Spleen (tissue), 11 donors: ENCODE measurements around the gene DDX39A. TPM values are rescaled to one million over a fixed set of nuclear protein-coding genes. Genes with fewer than 3 reads are reported as not detected.
"Not testable (repeated sequence)": the region's sequence is repeated elsewhere in the genome, so short reads cannot be mapped to it uniquely, and the experiment has no call there.

Experiments
- DNase-seq: peaks from one replicate; pipeline ENCODE4 v3.0.0-alpha.2; 2020
- H3K27ac ChIP-seq, 8 donors: fragments of 200-600 bp; sonication (generic) in 7 of 8; 1 replicate in 4 of 8; 2 replicates in 4 of 8; pipeline versions ENCODE4 v1.5.0 to v1.8.0; 2016 to 2021; ENCODE audit warnings: inconsistent platforms in 4 of 8, mild to moderate bottlenecking in 4 of 8, moderate library complexity in 1 of 8
- H3K27me3 ChIP-seq, 7 donors: fragments of 200-600 bp; sonication (generic) in 6 of 7; replicated peaks in 1 of 7; 1 replicate in 4 of 7; 2 replicates in 3 of 7; pipeline versions ENCODE4 v1.5.0 to v1.8.0; 2016 to 2021; ENCODE audit warnings: inconsistent platforms in 3 of 7, mild to moderate bottlenecking in 1 of 7
- H3K36me3 ChIP-seq, 6 donors: fragments of 200-600 bp; sonication (generic) in 5 of 6; 1 replicate in 4 of 6; 2 replicates in 2 of 6; pipeline versions ENCODE4 v1.5.0 to v1.8.0; 2016 to 2021; ENCODE audit warnings: inconsistent platforms in 2 of 6
- H3K4me1 ChIP-seq, 6 donors: fragments of 200-600 bp; sonication (generic) in 5 of 6; 1 replicate in 3 of 6; 2 replicates in 3 of 6; pipeline versions ENCODE4 v1.5.0 to v1.8.0; 2016 to 2021; ENCODE audit warnings: inconsistent platforms in 3 of 6
- H3K4me3 ChIP-seq, 8 donors: fragments of 200-600 bp; sonication (generic) in 7 of 8; 1 replicate in 4 of 8; 2 replicates in 4 of 8; pipeline versions ENCODE4 v1.5.0 to v1.8.0; 2016 to 2021; ENCODE audit warnings: inconsistent platforms in 4 of 8, mild to moderate bottlenecking in 4 of 8, moderate library complexity in 2 of 8
- H3K9me3 ChIP-seq, 8 donors: fragments of 200-600 bp; sonication (generic) in 7 of 8; 1 replicate in 4 of 8; 2 replicates in 4 of 8; pipeline versions ENCODE4 v1.5.0 to v1.8.0; 2016 to 2021; ENCODE audit warnings: inconsistent platforms in 4 of 8
- POLR2A ChIP-seq, 3 donors: fragments of 450-650 bp; IDR thresholded peaks; one replicate each; pipeline ENCODE4 v1.5.1; 2017; ENCODE audit warnings: antibody characterized with exemption in 3 of 3, mild to moderate bottlenecking in 1 of 3
- POLR2AphosphoS5 ChIP-seq, 3 donors: sonication (generic); formaldehyde crosslinking; IDR thresholded peaks; one replicate each; pipeline ENCODE4 v1.5.1; 2017; ENCODE audit warnings: antibody characterized with exemption in 3 of 3
- WGBS, 5 donors: extraction: QIAGEN DNeasy Blood & Tissue Kit in 3 of 5; methylation state at CpG; one replicate each; pipeline versions ENCODE4 v1.1.5 to v1.1.7; 2013 to 2018; 5-methylcytosine and 5-hydroxymethylcytosine counted together
- intact Hi-C: fragments of 100-400 bp; cut with DNase I; formaldehyde crosslinking; loops from one replicate; pipeline ENCODE4 v1.15.0; 2023; ENCODE audit warnings: low total_unique reads
- polyA plus RNA-seq, 3 donors: library from polyadenylated mRNA; stranded (reverse); fragments of 200-250 nt; gene quantifications; one replicate each; pipeline ENCODE4 v1.2.1, GENCODE V29; 2013
- total RNA-seq, 7 donors: library from RNA; depleted of rRNA in 3 of 7; stranded (reverse); fragments of >200 nt in 3 of 7; fragmentation: NEBNext Ultra II Directional in 4 of 7; extraction: Animal tissue kit (Norgen Biotek cat#: 25700) in 4 of 7; gene quantifications; one replicate each; pipeline versions ENCODE4 v1.1.0 to v1.2.1, GENCODE V29; 2016 to 2021
- TF ChIP-seq, protein P1 (sequence below), 11 experiments: fragments of 200-600 bp in 7 of 11; fragments of 450-650 bp in 4 of 11; sonication (generic) in 4 of 11; IDR thresholded peaks in 8 of 11; conservative IDR thresholded peaks in 3 of 11; 1 replicate in 7 of 11; 2 replicates in 4 of 11; pipeline versions ENCODE4 v1.4.0 to v1.8.0; 2016 to 2021; ENCODE audit warnings: antibody characterized with exemption in 11 of 11, inconsistent platforms in 4 of 11, mild to moderate bottlenecking in 1 of 11
- donor health status: healthy with polysubstance abuse.
- donor health status: DM: no; HTN: no; CAD: no; lungs with moderate emphysema.
- donor health status: DM: no; HTN: no; CAD: no.
- donor health status: Bipolar disorder and iron deficiency.
- donor health status: healthy.
- donor health status: DM: no; HTN: no; CAD: no.
- donor health status: DM: yes; HTN: yes; CAD: no.

Gene DDX39A
- total and polyA plus RNA-seq, 10 donors, result 81.8 to 267 (median 138) TPM

GRCh38 chr19:14369399-14370168 lies 49.6 kb downstream of the DDX39A start:
- WGBS, 5 donors, result 15 to 25% (median 19%) methylated on average over 19 of the region's 19 CpGs
- peaks cover 73 to 100% (median 93%) of the 10 kb centered on the region in 6 donors for H3K4me1 ChIP-seq
- H3K4me3 ChIP-seq, result peak overlapping the region in 5 of 8 donors; percentile 10 to 43 (median 19)
- no peak for DNase-seq
- no peaks in the 10 kb centered on the region for H3K36me3 ChIP-seq
- TF ChIP-seq POLR2AphosphoS5 (IDR thresholded peaks at IDR 0.05), result peak; percentile 54 to 62 (median 58)
- TF ChIP-seq, protein P1, sequence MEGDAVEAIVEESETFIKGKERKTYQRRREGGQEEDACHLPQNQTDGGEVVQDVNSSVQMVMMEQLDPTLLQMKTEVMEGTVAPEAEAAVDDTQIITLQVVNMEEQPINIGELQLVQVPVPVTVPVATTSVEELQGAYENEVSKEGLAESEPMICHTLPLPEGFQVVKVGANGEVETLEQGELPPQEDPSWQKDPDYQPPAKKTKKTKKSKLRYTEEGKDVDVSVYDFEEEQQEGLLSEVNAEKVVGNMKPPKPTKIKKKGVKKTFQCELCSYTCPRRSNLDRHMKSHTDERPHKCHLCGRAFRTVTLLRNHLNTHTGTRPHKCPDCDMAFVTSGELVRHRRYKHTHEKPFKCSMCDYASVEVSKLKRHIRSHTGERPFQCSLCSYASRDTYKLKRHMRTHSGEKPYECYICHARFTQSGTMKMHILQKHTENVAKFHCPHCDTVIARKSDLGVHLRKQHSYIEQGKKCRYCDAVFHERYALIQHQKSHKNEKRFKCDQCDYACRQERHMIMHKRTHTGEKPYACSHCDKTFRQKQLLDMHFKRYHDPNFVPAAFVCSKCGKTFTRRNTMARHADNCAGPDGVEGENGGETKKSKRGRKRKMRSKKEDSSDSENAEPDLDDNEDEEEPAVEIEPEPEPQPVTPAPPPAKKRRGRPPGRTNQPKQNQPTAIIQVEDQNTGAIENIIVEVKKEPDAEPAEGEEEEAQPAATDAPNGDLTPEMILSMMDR (IDR thresholded peaks at IDR 0.05 in 8 of 11, conservative IDR thresholded peaks at IDR 0.05 in 3 of 11), result no peak
- H3K27me3 ChIP-seq, result no peaks in the 10 kb centered on the region
- H3K9me3 ChIP-seq, result no peaks in the 10 kb centered on the region
- H3K27ac ChIP-seq, result peak overlapping the region; percentile 91 to 98 (median 94)
- intact Hi-C loops, result no loop called here

DNA sequence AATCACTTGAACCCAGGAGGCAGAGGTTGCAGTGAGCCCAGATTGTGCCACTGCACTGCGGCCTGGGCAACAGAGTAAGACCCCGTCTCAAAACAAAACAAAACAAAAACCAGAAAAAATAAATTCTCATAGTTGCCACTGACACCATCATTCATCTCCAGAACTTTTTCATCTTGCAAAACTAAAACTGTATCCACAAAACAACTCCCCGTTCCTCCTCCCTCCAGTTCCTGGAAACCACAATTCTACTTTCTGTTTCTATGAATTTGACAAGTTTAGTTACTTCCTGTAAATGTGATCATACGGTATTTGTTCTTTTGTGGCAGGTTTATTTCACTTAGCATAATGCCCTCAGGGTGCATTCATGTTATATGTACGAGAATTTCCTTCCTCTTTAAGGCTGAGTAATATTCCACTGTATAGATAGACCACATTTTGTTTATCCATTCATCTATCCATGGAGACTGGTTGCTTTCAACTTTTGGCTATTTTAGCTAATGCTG lies 51.1 kb downstream of the DDX39A start:
- peak overlapping the region; percentile 91 to 98 (median 94) for H3K27ac ChIP-seq
- WGBS, 5 donors, result 11 to 25% (median 20%) methylated on average over 5 of the region's 5 CpGs
- peak overlapping the region in 1 of 8 donors; percentile 17 for H3K4me3 ChIP-seq
- peaks cover 71 to 100% (median 93%) of the 10 kb centered on the region in 6 donors for H3K4me1 ChIP-seq
- H3K36me3 ChIP-seq, result no peaks in the 10 kb centered on the region
- H3K27me3 ChIP-seq, result no peaks in the 10 kb centered on the region
- H3K9me3 ChIP-seq, result no peaks in the 10 kb centered on the region
- no peak for DNase-seq
- intact Hi-C loops, result no loop called here
- TF ChIP-seq POLR2AphosphoS5 (IDR thresholded peaks at IDR 0.05) (peak in 1 of 3 donors; percentile 27), POLR2A (IDR thresholded peaks at IDR 0.05) (no peak)
- TF ChIP-seq, protein P1 (IDR thresholded peaks at IDR 0.05 in 8 of 11, conservative IDR thresholded peaks at IDR 0.05 in 3 of 11), result no peak

DNA sequence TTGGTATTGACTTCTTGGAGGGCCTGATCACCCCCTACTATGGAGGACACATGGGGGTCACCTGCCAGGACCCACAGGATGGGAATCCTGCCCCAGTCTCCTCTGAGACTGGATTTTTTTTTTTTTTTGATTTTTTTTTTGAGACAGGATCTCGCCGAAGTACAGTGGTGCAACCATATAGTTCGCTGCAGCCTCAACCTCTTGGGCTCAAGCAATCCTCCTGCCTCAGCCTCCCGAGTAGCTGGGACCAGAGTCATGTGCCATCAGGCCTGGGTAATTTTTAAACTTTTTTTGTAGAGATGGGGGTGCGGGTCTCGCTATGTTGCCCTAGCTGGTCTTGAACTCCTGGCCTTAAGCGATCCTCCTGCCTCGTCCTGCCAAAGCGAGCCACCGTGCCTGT lies 52.1 kb downstream of the DDX39A start:
- 90 to 97% (median 94%) methylated on average over 10 of the region's 10 CpGs for WGBS, 5 donors
- no peak for DNase-seq
- intact Hi-C loops, result no loop called here
- Histone ChIP-seq H3K9me3 (no peaks in the 10 kb centered on the region), H3K4me1 (peaks cover 70 to 100% (median 92%) of the 10 kb centered on the region in 6 donors), H3K27me3 (no peaks in the 10 kb centered on the region), H3K27ac (peak overlapping the region; percentile 40 to 98 (median 94)), H3K4me3 (no peak overlapping the region), H3K36me3 (no peaks in the 10 kb centered on the region)
- TF ChIP-seq POLR2A (IDR thresholded peaks at IDR 0.05) (no peak), POLR2AphosphoS5 (IDR thresholded peaks at IDR 0.05) (no peak)
- TF ChIP-seq, protein P1 (IDR thresholded peaks at IDR 0.05 in 8 of 11, conservative IDR thresholded peaks at IDR 0.05 in 3 of 11), result no peak

DNA sequence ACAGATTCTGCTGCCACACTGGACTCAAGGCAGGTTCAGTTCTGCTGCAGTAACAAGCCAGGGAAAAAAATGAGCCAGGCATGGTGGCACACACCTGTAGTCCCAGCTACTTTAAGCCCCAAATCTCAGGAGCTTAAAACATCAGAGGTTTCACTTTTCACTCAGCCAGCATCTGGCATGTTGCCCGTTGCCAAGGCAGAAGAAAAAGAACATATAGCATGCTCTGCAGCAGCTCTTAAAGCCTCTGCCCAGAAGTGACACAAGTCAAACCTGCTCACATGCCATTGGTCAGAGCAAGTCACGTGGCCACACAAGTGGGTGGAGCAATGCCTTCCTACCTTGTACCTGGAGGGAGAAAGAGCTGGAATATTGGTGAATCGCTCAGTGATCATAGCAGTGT lies 52.6 kb downstream of the DDX39A start:
- Histone ChIP-seq H3K27ac (peak overlapping the region; percentile 40 to 98 (median 94)), H3K36me3 (no peaks in the 10 kb centered on the region), H3K4me3 (peak overlapping the region in 1 of 8 donors; percentile 10), H3K9me3 (no peaks in the 10 kb centered on the region), H3K4me1 (peaks cover 72 to 100% (median 92%) of the 10 kb centered on the region in 6 donors), H3K27me3 (no peaks in the 10 kb centered on the region)
- WGBS, 5 donors, result 22 to 45% (median 27%) methylated on average over 2 to 3 of the region's 3 CpGs
- intact Hi-C loops, result no loop called here
- no peak for TF ChIP-seq POLR2A (IDR thresholded peaks at IDR 0.05)
- peak in 2 of 3 donors; percentile 45 to 86 for TF ChIP-seq POLR2AphosphoS5 (IDR thresholded peaks at IDR 0.05)
- TF ChIP-seq, protein P1 (IDR thresholded peaks at IDR 0.05 in 8 of 11, conservative IDR thresholded peaks at IDR 0.05 in 3 of 11), result no peak
- peak; percentile 94 for DNase-seq

DNA sequence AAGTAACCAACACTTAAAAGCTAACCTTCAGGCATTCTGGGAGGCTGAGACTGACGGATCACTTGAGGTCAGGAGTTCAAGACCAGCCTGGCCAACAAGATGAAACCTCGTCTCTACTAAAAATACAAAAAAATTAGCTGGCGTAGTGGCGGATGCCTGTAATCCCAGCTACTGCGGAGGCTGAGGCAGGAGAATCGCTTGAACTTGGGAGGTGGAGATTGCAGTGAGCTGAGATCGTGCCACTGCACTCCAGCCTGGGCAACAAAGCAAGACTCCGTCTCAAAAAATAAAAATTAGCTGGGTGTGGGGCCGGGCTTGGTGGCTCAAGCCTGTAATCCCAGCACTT lies 55.1 kb downstream of the DDX39A start:
- H3K9me3 ChIP-seq, DNase-seq, H3K36me3 ChIP-seq, H3K27me3 ChIP-seq, intact Hi-C loops: not testable (repeated sequence)
- H3K27ac ChIP-seq, result peak overlapping the region; percentile 55 to 98 (median 93)
- peaks cover 56 to 99% (median 74%) of the 10 kb centered on the region in 6 donors for H3K4me1 ChIP-seq
- 69 to 79% (median 75%) methylated on average over 9 of the region's 9 CpGs for WGBS, 5 donors
- peak overlapping the region in 1 of 8 donors; percentile 70 for H3K4me3 ChIP-seq
